Fibroblast of lung (primary cell): ENCODE data around the gene ANKRD28.
"Not testable (repeated sequence)": the region's sequence is repeated elsewhere in the genome, so short reads cannot be mapped to it uniquely, and the experiment has no call there.

Experiments used
- CTCF ChIP-seq, 2 donors: IDR thresholded peaks in 1 of 2; conservative IDR thresholded peaks in 1 of 2; 1 replicate in 1 of 2; 2 replicates in 1 of 2; pipeline ENCODE4 v1.5.1; 2011 to 2012; ENCODE audit warnings: low read length in 2 of 2, control low read depth in 1 of 2, inconsistent platforms in 1 of 2, low read depth in 1 of 2, mild to moderate bottlenecking in 1 of 2
- EZH2 ChIP-seq: IDR thresholded peaks from 2 replicates; pipeline ENCODE4 v1.5.1; 2012; ENCODE audit warnings: low read length, control low read depth, mild to moderate bottlenecking; ENCODE audit errors: missing control alignments

DNA sequence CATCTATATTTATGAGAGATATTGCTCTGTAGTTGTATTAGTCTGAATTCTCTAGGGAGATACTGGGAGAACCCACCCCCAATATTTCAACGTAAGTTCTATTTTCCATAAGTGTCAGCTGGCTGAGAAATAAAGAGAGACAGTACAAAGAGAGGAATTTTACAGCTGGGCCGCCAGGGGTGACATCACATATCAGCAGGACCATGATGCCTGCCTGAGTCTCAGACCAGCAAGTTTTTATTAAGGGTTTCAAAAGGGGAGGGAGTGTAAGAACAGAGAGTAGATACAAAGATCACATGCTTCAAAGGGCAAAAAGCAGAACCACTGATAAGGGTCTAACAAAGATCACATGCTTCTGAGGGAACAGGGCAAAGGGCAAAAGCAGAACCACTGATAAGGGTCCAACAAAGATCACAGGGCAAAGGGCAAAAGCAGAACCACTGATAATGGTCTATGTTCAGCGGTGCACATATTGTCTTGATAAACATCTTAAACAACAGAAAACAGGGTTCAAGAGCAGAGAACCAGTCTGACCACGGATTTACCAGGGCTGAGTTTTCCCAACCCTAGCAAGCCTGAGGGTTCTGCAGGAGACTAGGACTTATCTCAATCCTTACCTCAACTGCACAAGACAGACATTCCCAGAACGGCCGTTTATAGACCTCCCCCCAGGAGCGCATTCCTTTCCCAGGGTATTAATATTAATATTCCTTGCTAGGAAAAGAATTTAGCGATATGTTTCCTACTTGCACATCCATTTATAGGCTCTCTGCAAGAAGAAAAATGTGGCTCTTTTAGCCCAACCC lies 177.9 kb downstream of the ANKRD28 start:
- not testable (repeated sequence) for TF ChIP-seq EZH2; CTCF (conservative IDR thresholded peaks at IDR 0.05 in 1 of 2, IDR thresholded peaks at IDR 0.05 in 1 of 2; ENCODE audit: low read depth in 1 of 2, low read length in 2 of 2)
